Measurements from ENCODE around the gene ZNF514.
A peak's percentile ranks its signal among the peaks of the same experiment; 100 is the strongest.

ZNF514 gene

DNA sequence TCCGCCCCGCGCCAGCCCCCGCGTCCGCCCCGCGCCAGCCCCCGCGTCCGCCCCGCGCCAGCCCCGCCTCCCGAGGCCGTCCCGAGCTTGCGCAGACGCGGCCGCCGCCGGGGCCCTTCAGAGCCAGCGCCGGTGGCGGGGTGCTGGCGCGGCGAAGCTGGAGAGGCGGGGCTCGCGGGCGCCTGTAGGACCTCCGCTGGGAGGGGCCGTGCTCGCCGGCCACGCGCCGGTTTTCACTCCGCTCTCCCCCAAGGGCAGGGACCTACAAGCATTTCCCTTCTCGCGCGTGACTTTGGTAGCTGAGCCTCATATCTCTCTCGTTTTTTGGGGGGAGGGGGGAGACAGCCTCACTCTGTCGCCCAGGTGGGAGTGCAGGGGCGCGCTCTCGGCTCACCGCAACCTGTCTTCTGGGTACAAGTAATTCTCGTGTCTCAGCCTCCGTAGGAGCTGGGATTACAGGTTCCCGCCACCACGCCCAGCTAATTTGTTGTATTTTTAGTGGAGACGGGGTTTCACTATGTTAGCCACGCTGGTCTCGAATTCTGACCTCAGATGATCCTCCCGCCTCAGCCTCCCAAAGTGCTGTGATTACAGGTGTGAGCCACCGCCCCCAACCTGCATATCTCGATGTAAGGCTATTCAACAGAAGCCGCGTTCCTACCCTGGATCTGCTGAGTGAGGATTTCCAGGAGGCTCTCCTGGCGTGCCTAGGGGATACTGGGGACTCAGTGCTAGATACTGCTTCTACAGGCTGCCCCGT is at the start of gene ZNF514:
TSS of gene ZNF514 (minus strand) at position 159 of the 760 bp plus-strand sequence. CDS start 6,595 bp downstream, outside the sequence.
- DNase-seq (ENCODE audit: low read depth in 2 of 2) = peak; percentile 41 to 44

GRCh38 chr2:95208106-95208505 is 48.5 kb upstream of the ZNF514 start:
- no peak for DNase-seq (ENCODE audit: low read depth in 2 of 2)

GRCh38 chr2:95207111-95207961 is 47.7 kb upstream of the ZNF514 start, which contains the start of gene ZNF892:
Gene ZNF892 (plus strand): TSS chr2:95207521. CDS start chr2:95207816, 295 bp downstream.
- DNase-seq (ENCODE audit: low read depth in 2 of 2) = peak; percentile 27 to 65

- no peak for DNase-seq (ENCODE audit: low read depth in 2 of 2)
Measured at GRCh38 chr2:95206096-95206495, 46.4 kb upstream of the ZNF514 start.

- DNase-seq (ENCODE audit: low read depth in 2 of 2) = no peak
Measured at GRCh38 chr2:95204396-95204795, 44.7 kb upstream of the ZNF514 start.

DNA sequence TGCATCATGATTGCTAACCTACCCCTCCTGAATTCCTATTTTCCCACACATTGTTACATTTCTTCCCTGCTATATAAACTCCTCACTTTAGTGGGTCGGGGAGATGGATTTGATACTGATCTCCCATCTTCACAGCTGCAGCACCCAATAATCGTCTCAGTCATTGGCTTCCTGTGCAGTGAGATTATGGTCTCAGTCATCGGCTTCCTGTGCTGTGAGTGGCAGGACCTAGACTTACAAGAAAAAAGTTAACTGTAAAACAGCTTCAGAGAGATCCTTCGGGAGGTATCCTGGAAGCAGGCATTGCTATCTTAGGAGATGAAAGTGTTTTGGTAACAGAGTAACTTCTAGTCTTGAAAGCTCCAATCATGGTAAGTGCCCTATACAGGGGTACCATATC is 44.3 kb upstream of the ZNF514 start:
- DNase-seq (ENCODE audit: low read depth in 2 of 2) = no peak

- DNase-seq (ENCODE audit: low read depth in 2 of 2) = peak; percentile 2 to 30
Measured at GRCh38 chr2:95192956-95193355, 33.3 kb upstream of the ZNF514 start.

DNA sequence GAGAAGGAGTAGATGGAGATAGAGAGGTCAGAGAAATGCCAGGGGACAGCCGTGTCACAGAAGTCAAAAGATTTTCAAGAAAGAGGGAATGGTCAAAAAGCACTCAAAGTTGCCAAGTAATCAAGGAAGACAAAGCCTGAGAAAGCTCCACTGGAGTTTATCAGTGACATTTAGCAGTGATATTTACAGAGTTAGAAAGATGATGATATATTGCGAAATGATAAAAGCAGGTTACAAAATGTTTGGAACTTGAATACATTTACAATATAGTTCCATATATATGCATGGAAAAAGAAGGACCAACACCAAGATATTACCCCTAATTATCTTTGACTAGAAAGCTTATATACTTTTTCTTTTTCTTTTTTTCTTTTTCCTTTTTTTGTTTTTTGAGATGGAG is 26.3 kb upstream of the ZNF514 start:
- DNase-seq (ENCODE audit: low read depth in 2 of 2) = no peak

DNA sequence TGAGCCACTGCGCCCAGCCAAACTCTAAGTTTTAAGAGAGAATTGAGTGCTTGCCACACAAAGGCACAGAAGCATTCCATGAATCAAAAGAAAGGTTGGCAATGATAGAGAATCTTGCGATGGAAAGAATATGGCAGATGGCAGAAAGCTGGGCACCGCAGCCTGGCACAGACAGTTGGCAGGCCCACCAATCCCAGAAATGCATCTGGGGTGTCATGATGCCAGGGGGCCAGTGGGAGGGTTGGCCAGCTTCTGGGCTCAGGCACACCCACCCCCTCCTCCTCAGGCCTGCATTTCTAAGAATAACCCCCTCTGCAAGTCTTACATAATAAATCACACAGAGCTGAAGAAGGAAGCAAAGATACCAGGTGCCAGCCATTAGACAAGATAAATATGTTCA is 25.5 kb upstream of the ZNF514 start:
- DNase-seq (ENCODE audit: low read depth in 2 of 2) = no peak

DNA sequence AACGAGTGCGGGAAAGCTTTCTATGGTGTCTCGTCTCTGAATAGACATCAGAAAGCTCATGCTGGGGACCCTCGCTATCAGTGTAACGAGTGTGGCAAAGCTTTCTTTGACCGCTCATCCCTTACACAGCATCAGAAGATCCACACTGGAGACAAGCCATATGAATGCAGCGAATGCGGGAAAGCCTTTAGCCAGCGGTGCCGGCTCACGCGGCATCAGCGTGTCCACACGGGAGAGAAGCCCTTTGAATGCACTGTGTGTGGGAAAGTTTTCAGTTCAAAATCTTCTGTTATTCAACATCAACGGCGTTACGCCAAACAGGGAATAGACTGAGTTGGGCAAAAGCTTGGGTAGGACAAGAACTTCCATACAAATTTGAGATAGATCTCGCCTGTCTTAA is 22.1 kb upstream of the ZNF514 start:
- DNase-seq (ENCODE audit: low read depth in 2 of 2) = no peak

DNA sequence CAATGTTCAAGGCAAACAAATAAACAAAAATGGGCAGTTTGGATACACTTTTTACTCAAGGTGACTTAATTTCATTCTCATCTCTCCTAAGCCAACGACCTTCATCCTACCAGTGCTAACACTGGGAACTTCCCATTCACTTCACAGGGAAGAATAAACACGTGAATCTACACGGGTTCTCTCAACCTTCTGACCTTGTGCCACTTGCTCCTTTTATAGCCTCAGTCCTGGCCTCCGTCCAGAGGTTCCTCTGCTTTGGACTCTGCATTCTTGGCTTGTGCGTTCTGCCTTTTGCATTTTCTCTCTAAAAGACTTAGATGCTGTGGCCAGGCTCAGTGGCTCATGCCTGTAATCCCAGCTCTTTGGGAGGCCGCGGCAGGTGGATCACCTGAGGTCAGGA is 19.8 kb upstream of the ZNF514 start:
- no peak for DNase-seq (ENCODE audit: low read depth in 2 of 2)

GRCh38 chr2:95174031-95174542 is 14.4 kb upstream of the ZNF514 start:
- no peak for DNase-seq (ENCODE audit: low read depth in 2 of 2)

- no peak for DNase-seq (ENCODE audit: low read depth in 2 of 2)
Measured at GRCh38 chr2:95171902-95172301, 12.3 kb upstream of the ZNF514 start.

GRCh38 chr2:95166065-95166763 is 6.6 kb upstream of the ZNF514 start:
- no peak for DNase-seq (ENCODE audit: low read depth in 2 of 2)

GRCh38 chr2:95165371-95166064 is 5.9 kb upstream of the ZNF514 start, which contains the start of gene ZNF2:
Gene ZNF2 (plus strand): TSS chr2:95165809. CDS start chr2:95176227, 10,418 bp downstream.
- peak; percentile 89 to 90 for DNase-seq (ENCODE audit: low read depth in 2 of 2)

DNA sequence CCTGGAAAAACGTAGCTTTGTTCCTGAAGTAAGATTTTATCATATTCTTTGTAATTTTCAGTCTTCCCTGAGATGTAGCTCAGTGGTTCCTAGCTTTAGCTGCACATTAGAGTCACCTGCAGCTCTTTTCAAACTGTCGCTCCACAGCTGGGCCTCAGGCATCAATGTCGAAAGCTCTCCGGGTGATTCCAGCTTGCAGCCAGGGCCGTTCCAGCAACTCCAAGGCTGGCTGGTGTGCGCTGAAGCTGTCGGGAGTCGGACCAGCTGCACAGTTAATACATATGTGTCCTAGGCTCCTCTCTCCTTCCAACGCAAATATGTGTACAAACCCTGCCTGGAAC is 5.4 kb upstream of the ZNF514 start:
- DNase-seq (ENCODE audit: low read depth in 2 of 2) = no peak

DNA sequence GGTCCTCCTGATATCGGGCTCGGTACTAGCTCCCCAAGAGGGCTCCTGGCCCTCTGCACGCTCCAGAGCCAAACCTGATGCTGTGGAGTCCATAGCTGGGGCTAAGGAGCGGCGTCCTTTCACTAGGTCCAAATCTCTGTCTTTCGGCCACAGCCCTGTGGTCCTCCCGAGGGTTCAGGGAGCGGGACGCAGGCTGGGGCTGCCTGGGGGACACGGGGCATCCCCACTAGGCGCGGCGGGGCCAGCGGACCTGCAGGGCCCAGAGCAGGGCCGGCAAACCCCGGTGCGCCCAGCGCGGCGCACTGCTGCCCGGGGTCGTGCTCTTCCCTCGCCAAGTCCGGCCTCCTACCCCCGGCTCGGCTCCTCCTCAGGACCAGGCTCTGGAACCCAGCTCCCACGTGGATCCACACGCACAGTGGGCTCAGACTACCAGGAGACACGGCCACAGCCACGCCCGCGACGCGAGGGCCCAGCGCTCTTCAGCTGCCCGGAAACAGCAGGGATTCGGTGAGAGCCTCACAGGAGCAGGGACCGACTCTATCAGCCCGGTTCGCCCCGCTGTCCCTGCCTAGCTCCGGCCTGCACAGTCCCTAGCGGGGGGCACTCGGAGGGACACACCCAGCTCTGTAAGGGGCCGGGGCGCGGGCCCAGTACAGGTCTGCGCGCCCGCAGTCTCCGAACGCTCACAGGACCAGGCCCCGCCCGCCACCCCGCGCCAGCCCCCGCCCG is 593 bp downstream of the ZNF514 start:
- no peak for DNase-seq (ENCODE audit: low read depth in 2 of 2)

DNA sequence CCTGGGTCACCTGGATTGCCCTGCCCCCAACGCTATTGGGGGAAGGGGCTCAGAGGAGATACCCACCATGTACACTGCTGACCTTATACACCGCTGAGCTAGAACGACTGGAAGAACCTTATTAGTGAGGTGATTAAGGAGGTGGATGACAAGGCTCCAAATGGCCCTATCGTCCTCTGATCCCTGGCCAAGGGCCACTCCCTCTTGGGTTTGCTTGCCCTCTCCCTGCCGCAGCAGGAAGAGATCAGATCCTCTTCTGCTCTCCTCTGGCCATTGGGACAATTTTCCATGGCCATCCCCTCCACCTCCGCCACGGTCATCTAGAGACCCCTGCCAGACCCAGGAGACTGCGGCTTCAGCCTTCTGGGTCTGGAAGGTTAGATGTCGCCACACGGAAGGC is 1.2 kb downstream of the ZNF514 start:
- DNase-seq (ENCODE audit: low read depth in 2 of 2) = no peak

DNA sequence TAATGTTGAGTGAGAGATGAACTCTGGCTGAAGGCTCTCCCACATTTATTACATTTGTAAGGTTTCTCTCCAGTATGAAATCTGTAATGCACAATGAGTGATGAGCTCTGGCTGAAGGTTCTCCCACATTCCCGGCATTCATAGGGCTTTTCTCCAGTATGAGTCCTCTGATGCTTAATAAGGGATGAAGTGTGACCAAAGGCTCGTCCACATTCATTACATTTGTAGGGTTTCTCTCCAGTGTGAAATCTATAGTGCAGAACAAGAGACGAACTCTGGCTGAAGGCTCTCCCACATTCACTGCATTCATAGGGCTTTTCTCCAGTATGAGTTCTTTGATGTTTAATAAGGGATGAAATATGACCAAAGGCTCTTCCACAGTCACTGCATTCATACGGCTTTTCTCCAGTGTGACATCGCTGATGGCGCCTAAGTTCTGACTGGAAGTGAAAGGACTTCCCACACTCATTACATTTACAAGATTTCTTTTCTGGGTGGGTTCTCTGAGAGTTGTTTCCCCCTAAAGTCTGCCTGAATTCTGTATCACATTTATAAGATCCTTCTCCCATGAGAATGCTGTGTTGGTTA is 10.2 kb downstream of the ZNF514 start:
- no peak for DNase-seq (ENCODE audit: low read depth in 2 of 2)

- DNase-seq (ENCODE audit: low read depth in 2 of 2) = no peak
Measured at GRCh38 chr2:95143838-95144237, 15.8 kb downstream of the ZNF514 start.
